HG02885 (cell line): Measurements from ENCODE around the gene TMEM168.

Experiments used
- ATAC-seq: cut with Tn5 transposase; IDR thresholded peaks from one replicate; pipeline ENCODE4 v1.9.1; 2021; ENCODE audit warnings: mild to moderate bottlenecking; ENCODE audit not compliant: unreplicated experiment, poor library complexity

Gene TMEM168

GRCh38 chr7:112782498-112782897 lies 7.7 kb downstream of the TMEM168 start:
- peak; percentile 98 for ATAC-seq

GRCh38 chr7:112781558-112781957 lies 8.6 kb downstream of the TMEM168 start:
- no peak for ATAC-seq

- ATAC-seq, result no peak
Observed at GRCh38 chr7:112781110-112781509, 9.1 kb downstream of the TMEM168 start.

GRCh38 chr7:112779667-112780066 lies 10.5 kb downstream of the TMEM168 start:
- ATAC-seq, result no peak

- no peak for ATAC-seq
Observed at GRCh38 chr7:112777406-112777805, 12.8 kb downstream of the TMEM168 start.

- ATAC-seq, result no peak
Observed at GRCh38 chr7:112771166-112771565, 19.0 kb downstream of the TMEM168 start.

GRCh38 chr7:112770051-112770450 lies 20.1 kb downstream of the TMEM168 start:
- ATAC-seq, result no peak

GRCh38 chr7:112765105-112765504 lies 25.1 kb downstream of the TMEM168 start:
- no peak for ATAC-seq

GRCh38 chr7:112763996-112764395 lies 26.2 kb downstream of the TMEM168 start:
- ATAC-seq, result no peak

- no peak for ATAC-seq
Observed at GRCh38 chr7:112763298-112763697, 26.9 kb downstream of the TMEM168 start.

- ATAC-seq, result no peak
Observed at GRCh38 chr7:112759905-112760304, 30.3 kb downstream of the TMEM168 start.

GRCh38 chr7:112757337-112757736 lies 32.9 kb downstream of the TMEM168 start:
- peak; percentile 44 for ATAC-seq

- no peak for ATAC-seq
Observed at GRCh38 chr7:112753298-112753697, 36.9 kb downstream of the TMEM168 start.

- no peak for ATAC-seq
Observed at GRCh38 chr7:112752576-112752975, 37.6 kb downstream of the TMEM168 start.

GRCh38 chr7:112749775-112750174 lies 40.4 kb downstream of the TMEM168 start:
- ATAC-seq, result no peak

GRCh38 chr7:112748381-112748780 lies 41.8 kb downstream of the TMEM168 start:
- no peak for ATAC-seq

- no peak for ATAC-seq
Observed at GRCh38 chr7:112745635-112746034, 44.6 kb downstream of the TMEM168 start.

GRCh38 chr7:112744818-112745217 lies 45.4 kb downstream of the TMEM168 start:
- no peak for ATAC-seq

- ATAC-seq, result no peak
Observed at GRCh38 chr7:112743811-112744210, 46.4 kb downstream of the TMEM168 start.

GRCh38 chr7:112740667-112741066 lies 49.5 kb downstream of the TMEM168 start:
- ATAC-seq, result no peak

GRCh38 chr7:112739436-112740180 lies 50.6 kb downstream of the TMEM168 start:
- ATAC-seq, result no peak

GRCh38 chr7:112735261-112735660 lies 54.9 kb downstream of the TMEM168 start:
- ATAC-seq, result no peak
